BJ (cell line): ENCODE results near the gene WNT2B. TPM values are rescaled to one million over a fixed set of nuclear protein-coding genes. Genes with fewer than 3 reads are reported as not detected.

ENCODE experiments used
- CTCF ChIA-PET: fragments of 350-600 bp; formaldehyde crosslinking; extraction: SDS; loops from one replicate; lab custom pipeline; 2021; ENCODE audit warnings: antibody characterized with exemption, inconsistent platforms; lab: Yijun Ruan, JAX
- POLR2A ChIA-PET: fragments of 300-600 bp; sonication (Branson Sonifier 250); formaldehyde crosslinking; extraction: SDS; loops from one replicate; lab custom pipeline; 2021; ENCODE audit warnings: antibody characterized with exemption; lab: Charles Lee
- DNase-seq: peaks from one replicate; pipeline ENCODE4 v3.0.0-alpha.2; 2011; ENCODE audit warnings: low read depth
- H3K27me3 ChIP-seq: 2 replicates; pipeline ENCODE4 v1.6.0; 2011; ENCODE audit warnings: low read length; ENCODE audit not compliant: control insufficient read depth, insufficient read depth
- H3K36me3 ChIP-seq: 2 replicates; pipeline ENCODE4 v1.5.1; 2011; ENCODE audit warnings: low read length; ENCODE audit not compliant: control insufficient read depth, insufficient read depth
- H3K4me3 ChIP-seq: 2 replicates; pipeline ENCODE4 v1.5.1; 2011; ENCODE audit warnings: low read depth, mild to moderate bottlenecking, control low read depth, low read length
- polyA plus RNA-seq: library from polyadenylated mRNA; depleted of rRNA; stranded (reverse); fragments of >200 nt; gene quantifications from 2 replicates; pipeline ENCODE4 v1.2.3, GENCODE V29; 2011
- TF ChIP-seq, protein P1 (sequence below): IDR thresholded peaks from 2 replicates; pipeline ENCODE4 v1.5.1; 2011; ENCODE audit warnings: low read depth, mild to moderate bottlenecking, control low read depth, inconsistent platforms, low read length, moderate library complexity; ENCODE audit not compliant: insufficient read depth

The WNT2B gene
- polyA plus RNA-seq, 1 experiment: 3.1 TPM

DNA sequence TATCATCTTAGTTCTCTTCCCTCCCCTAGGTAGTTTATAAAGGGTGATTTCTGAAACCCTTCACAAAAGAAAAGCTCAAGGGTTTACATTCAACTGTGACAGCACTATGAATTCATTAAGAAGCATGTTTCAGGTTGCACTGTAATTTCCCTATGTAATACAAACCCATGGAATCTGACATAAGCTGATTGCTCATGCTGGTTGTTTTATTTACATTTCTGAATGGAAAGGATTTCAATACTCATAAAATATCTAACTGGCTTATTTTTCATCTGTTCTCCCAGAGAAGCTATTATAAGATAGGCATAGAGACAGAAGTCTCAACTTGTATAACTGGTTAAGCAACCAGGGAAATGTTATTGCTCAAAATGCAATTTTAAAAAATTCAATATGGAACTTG is 20.5 kb downstream of the WNT2B start:
- POLR2A ChIA-PET: interaction anchor here (0.6 kb wide), 1 partner anchor 138 kb away, joined by 22 read pairs; no protein-coding TSS in a partner anchor

DNA sequence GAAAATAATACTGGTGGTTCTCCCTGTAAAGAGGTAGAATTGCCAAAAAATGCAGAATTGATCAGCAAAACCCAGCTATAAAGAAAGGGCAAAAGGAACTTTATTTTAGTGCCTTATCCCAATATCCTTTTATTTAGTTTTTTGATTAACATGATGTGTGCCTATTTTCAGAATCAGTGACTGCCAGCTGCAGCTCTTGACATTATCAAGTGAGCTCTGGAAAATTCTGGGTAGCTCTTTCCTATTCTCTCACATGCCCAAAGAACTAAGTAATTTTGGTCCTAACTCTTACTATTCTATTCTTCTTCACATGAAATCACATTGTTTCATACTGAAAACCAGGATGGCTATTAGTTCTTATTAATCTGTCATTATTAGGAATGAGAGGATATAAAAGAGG is 22.1 kb downstream of the WNT2B start:
- H3K27me3 ChIP-seq: no peaks in the 10 kb centered on the region
- H3K4me3 ChIP-seq: no peak overlapping the region
- no peak for DNase-seq
- POLR2A ChIA-PET: no interaction called here
- CTCF ChIA-PET: interaction anchor here (0.8 to 2.1 kb wide), 3 partner anchors 9 to 83 kb away, joined by 3 to 8 read pairs (median 4); no protein-coding TSS in a partner anchor
- no peaks in the 10 kb centered on the region for H3K36me3 ChIP-seq
- TF ChIP-seq, protein P1, sequence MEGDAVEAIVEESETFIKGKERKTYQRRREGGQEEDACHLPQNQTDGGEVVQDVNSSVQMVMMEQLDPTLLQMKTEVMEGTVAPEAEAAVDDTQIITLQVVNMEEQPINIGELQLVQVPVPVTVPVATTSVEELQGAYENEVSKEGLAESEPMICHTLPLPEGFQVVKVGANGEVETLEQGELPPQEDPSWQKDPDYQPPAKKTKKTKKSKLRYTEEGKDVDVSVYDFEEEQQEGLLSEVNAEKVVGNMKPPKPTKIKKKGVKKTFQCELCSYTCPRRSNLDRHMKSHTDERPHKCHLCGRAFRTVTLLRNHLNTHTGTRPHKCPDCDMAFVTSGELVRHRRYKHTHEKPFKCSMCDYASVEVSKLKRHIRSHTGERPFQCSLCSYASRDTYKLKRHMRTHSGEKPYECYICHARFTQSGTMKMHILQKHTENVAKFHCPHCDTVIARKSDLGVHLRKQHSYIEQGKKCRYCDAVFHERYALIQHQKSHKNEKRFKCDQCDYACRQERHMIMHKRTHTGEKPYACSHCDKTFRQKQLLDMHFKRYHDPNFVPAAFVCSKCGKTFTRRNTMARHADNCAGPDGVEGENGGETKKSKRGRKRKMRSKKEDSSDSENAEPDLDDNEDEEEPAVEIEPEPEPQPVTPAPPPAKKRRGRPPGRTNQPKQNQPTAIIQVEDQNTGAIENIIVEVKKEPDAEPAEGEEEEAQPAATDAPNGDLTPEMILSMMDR: no peak

More for the DNA sequence above, 20.5 kb downstream of the WNT2B start:
- no peak overlapping the region for H3K4me3 ChIP-seq
- CTCF ChIA-PET: interaction anchor here (1.5 kb wide), 1 partner anchor 11 kb away, joined by 4 read pairs; no protein-coding TSS in a partner anchor
- DNase-seq: no peak
- H3K36me3 ChIP-seq: no peaks in the 10 kb centered on the region; the same call in 1 of the 2 replicates
- no peaks in the 10 kb centered on the region for H3K27me3 ChIP-seq
- TF ChIP-seq, protein P1: no peak

DNA sequence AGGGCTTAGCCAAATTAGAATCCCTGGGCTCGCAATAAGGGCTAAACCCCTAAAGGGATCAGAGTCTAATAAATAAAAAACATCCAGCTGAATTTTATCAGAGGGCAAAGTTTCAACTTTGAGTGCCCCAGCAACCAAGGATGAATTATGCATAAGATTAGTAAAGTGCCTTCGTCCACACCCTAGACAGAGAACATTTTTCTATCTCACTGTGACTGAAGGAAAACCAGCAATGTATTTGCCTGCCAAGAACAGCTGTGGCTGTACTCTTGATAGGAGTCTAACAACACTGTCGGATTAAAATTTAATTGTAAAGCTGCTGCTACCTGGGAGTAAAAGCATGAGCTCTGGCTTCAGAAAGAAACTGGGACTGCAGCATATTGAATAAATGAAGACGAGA is 23.3 kb downstream of the WNT2B start:
- ChIA-PET POLR2A (no interaction called here), CTCF (interaction anchor here (1.1 kb wide), 1 partner anchor 18 kb away, joined by 3 read pairs; no protein-coding TSS in a partner anchor)
- TF ChIP-seq, protein P1: no peak
- H3K27me3 ChIP-seq: no peaks in the 10 kb centered on the region
- H3K36me3 ChIP-seq: no peaks in the 10 kb centered on the region
- no peak overlapping the region for H3K4me3 ChIP-seq
- DNase-seq: no peak

DNA sequence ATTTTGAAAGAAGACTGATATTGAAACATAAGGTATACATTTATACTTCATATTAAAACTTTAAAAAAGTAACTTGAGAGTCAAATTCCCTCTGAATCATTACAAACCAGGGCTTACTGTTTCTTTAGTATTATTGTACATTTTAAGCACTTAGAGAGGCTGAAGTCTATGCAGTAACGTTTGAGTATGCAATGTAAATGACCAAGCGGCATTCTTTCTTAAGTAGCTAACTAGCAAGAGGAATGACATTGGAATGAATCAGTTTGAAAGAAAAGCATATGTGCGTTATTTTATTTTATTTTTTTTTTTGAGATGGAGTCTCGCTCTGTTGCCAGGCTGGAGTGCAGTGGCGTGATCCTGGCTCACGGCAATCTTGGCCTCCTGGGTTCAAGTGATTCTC is 24.3 kb downstream of the WNT2B start:
- POLR2A ChIA-PET: no interaction called here
- Histone ChIP-seq H3K27me3 (no peaks in the 10 kb centered on the region), H3K4me3 (no peak overlapping the region), H3K36me3 (no peaks in the 10 kb centered on the region)
- TF ChIP-seq, protein P1: no peak
- DNase-seq: no peak
- CTCF ChIA-PET: interaction anchor here (1.7 kb wide), 1 partner anchor 11 kb away, joined by 4 read pairs; no protein-coding TSS in a partner anchor

DNA sequence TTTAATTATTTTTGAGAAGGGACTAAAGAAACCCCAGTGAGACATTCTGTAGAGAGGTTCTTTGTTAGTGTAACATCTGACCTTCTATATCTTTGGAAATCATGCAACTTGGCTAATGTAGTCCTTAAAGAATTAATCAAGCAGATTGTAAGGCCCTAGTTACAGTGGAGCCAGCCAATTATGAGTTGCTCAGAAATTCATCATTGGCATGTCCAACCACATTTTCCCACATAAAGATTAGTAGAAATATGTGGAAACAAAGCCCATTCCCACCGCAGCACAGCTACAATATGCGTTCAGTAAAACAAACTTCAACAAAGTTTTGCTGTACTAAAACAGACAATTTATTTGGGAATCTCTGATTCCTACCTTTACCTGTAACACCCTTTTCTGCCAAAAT is 27.8 kb downstream of the WNT2B start:
- Histone ChIP-seq H3K27me3 (no peaks in the 10 kb centered on the region), H3K36me3 (no peaks in the 10 kb centered on the region), H3K4me3 (no peak overlapping the region)
- DNase-seq: no peak
- ChIA-PET POLR2A (no interaction called here), CTCF (no interaction called here)
- TF ChIP-seq, protein P1: no peak
